ENCODE measurements around the gene GALNT16. TPM values are rescaled to one million over a fixed set of nuclear protein-coding genes. Genes with fewer than 3 reads are reported as not detected.

The GALNT16 gene
- total and polyA plus RNA-seq, 2 donors (not counting 3 experiments of a cell fraction or from before 2014, with no cell fraction given) = 0.39 to 0.49 TPM

DNA sequence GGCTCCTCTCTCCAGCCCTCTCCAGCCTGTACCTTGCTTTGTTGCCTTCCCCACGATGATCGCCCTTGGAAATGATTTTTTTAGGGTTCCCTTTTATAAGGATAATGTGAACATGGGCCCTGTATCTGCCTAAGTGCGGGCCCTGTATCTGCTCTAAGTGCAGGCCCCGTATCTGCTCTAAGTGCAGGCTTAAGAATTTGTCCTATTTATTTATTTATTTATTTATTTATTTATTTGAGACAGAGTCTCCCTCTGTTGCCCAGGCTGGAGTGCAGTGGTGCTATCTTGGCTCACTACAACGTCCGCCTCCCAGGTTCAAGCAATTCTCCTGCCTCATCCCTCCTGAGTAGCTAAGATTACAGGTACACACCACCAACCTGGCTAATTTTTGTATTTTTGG lies 22.5 kb downstream of the GALNT16 start:
- ChIA-PET POLR2A (interaction anchor here (0.6 kb wide), 1 partner anchor 50 kb away, joined by 6 read pairs; no protein-coding TSS in a partner anchor), CTCF (interaction anchor here (1.6 kb wide), 1 partner anchor 15 kb away, joined by 5 read pairs; no protein-coding TSS in a partner anchor)
- Histone ChIP-seq H3K9me3 (replicated peaks; ENCODE audit: control insufficient read depth, insufficient read depth, low read length) (no peaks in the 10 kb centered on the region), H3K4me2 (ENCODE audit: insufficient read depth, low read length) (no peak overlapping the region), H4K20me1 (replicated peaks; ENCODE audit: control insufficient read depth, extremely low read depth, insufficient read depth, low read length) (no peaks in the 10 kb centered on the region), H3K4me3 (replicated peaks in 1 of 3; ENCODE audit: insufficient read depth in 1 of 3, low read depth in 1 of 3, low read length in 3 of 3) (no peak overlapping the region), H2AFZ (ENCODE audit: low read depth, low read length) (no peak overlapping the region), H3K36me3 (ENCODE audit: control insufficient read depth in 2 of 2, extremely low read depth in 1 of 2, insufficient read depth in 2 of 2, low read length in 2 of 2) (no peaks in the 10 kb centered on the region), H3K79me2 (ENCODE audit: control insufficient read depth, insufficient read depth, low read length) (no peaks in the 10 kb centered on the region), H3K9me1 (replicated peaks; ENCODE audit: control insufficient read depth, extremely low read depth, insufficient read depth, low read length) (no peaks in the 10 kb centered on the region), H3K27me3 (ENCODE audit: control insufficient read depth in 2 of 2, insufficient read depth in 2 of 2, low read length in 2 of 2) (peaks cover 3 to 6% of the 10 kb centered on the region in 2 experiments), H3K9ac (replicated peaks; ENCODE audit: extremely low read depth, insufficient read depth, low read length) (no peak overlapping the region), H3K4me1 (ENCODE audit: control insufficient read depth, extremely low read depth, insufficient read depth, low read length) (no peaks in the 10 kb centered on the region), H3K27ac (ENCODE audit: insufficient read depth, low read depth, low read length) (no peak overlapping the region)
- intact Hi-C loops (cut with micrococcal nuclease) = no loop called here
- DNase-seq (ENCODE audit: low read depth, low spot score) (no peak), FAIRE-seq (no peak)
- TF ChIP-seq EZH2 (IDR thresholded peaks at IDR 0.05; ENCODE audit: borderline replicate concordance, low read depth, low read length, severe bottlenecking) (no peak), GATA2 (IDR thresholded peaks at IDR 0.05; ENCODE audit: insufficient read depth, insufficient read length, low read depth, low read length) (no peak), POLR2AphosphoS5 (IDR thresholded peaks at IDR 0.05; ENCODE audit: insufficient read depth, low read depth, low read length) (no peak), MYC (IDR thresholded peaks at IDR 0.05; ENCODE audit: low read depth, low read length) (no peak), FOS (IDR thresholded peaks at IDR 0.05; ENCODE audit: borderline replicate concordance, insufficient read depth, low read length) (no peak), POLR2A (IDR thresholded peaks at IDR 0.05; ENCODE audit: low read depth, low read length) (no peak), JUN (IDR thresholded peaks at IDR 0.05; ENCODE audit: borderline replicate concordance, insufficient read depth, insufficient read length, low read depth) (no peak)
- TF ChIP-seq, protein P1, sequence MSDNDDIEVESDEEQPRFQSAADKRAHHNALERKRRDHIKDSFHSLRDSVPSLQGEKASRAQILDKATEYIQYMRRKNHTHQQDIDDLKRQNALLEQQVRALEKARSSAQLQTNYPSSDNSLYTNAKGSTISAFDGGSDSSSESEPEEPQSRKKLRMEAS (IDR thresholded peaks at IDR 0.05; ENCODE audit: insufficient read depth, insufficient read length) = no peak
- TF ChIP-seq, protein P2, sequence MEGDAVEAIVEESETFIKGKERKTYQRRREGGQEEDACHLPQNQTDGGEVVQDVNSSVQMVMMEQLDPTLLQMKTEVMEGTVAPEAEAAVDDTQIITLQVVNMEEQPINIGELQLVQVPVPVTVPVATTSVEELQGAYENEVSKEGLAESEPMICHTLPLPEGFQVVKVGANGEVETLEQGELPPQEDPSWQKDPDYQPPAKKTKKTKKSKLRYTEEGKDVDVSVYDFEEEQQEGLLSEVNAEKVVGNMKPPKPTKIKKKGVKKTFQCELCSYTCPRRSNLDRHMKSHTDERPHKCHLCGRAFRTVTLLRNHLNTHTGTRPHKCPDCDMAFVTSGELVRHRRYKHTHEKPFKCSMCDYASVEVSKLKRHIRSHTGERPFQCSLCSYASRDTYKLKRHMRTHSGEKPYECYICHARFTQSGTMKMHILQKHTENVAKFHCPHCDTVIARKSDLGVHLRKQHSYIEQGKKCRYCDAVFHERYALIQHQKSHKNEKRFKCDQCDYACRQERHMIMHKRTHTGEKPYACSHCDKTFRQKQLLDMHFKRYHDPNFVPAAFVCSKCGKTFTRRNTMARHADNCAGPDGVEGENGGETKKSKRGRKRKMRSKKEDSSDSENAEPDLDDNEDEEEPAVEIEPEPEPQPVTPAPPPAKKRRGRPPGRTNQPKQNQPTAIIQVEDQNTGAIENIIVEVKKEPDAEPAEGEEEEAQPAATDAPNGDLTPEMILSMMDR (IDR thresholded peaks at IDR 0.05; ENCODE audit: extremely low read depth in 1 of 2, insufficient read depth in 1 of 2, low read depth in 1 of 2, low read length in 2 of 2) = no peak
- BruUV-seq (replicated peaks) = no TSS peak
- dilution Hi-C loops (cut with MboI; ENCODE audit: extremely low pct_ligation_motif_present, low sequenced_read_pairs) = no loop called here

Data from endothelial cell of umbilical vein (primary cell).